Right forelimb (tissue), 1 donor: ENCODE data around the gene UBE2V1.

ENCODE experiments used
- DNase-seq: peaks from one replicate; pipeline ENCODE4 v3.0.0-alpha.2; 2018

UBE2V1 gene

DNA sequence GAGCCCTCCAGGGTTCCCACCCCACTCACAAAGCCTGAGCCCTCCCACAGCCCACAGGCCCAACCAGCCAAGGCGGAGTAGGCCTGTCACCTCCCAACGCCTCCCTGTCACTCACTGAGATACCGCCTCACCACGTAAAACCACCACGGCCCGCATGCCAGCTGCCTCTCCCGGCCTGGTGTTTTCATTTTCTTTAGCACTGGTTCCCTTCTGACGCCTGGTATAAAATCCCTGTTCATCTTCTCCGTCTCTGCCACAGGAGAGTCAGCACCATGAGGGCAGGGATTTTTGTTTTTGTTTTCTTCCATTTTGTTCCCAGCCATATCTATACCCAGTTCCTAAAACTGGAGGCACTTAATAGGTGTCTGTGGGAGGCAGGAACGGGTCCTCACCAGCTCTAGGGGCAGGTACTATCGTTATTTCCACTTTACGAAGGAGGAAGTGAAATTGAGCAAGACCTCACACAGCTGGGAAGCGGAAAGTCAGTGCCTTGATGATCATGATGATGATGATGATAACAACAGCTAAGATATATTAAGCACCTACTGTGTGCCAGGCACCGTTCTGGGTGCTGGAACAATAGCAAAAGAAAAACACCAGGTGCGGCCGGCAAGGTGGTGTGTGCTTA is 71.6 kb downstream of the UBE2V1 start:
- no peak for DNase-seq

DNA sequence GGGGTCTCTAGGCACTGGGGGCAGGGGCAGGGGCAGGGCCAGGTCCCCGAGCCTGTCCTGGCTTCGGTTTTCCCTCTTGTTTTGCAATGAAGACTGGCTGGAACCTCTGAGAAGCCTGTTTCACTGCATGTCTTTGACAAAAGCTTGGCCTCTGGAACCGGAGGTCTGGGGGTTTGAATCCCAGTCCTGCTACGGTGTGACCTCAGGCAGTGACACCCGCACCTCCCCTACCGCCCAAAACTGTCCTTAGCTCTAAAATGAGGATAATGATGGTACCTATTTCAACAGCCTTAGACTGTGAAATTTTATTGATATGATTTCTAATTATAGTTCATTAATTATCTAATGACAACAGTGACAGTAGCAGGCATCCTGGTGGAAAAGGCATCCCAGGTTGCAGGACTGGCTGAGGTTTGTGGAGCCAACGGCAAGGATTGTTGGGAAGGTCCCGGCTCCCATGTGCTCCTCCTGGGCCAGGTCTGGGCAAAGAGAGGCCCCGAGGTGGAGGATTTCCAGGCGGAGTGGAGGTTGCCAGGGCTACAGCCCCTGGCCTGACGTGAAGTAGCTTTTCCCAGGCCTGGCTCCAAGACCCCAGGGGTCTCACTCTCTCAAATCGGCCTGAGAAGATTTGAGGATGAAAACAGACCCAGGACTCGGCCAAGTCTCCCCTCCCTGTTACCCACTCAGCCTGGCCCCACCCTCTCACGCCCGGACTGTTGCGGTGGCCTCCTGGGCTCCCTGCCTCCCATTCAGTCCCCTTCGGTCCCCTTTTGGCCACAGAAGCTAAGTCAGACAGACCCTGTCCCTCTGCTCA is 72.3 kb downstream of the UBE2V1 start:
- DNase-seq = no peak

DNA sequence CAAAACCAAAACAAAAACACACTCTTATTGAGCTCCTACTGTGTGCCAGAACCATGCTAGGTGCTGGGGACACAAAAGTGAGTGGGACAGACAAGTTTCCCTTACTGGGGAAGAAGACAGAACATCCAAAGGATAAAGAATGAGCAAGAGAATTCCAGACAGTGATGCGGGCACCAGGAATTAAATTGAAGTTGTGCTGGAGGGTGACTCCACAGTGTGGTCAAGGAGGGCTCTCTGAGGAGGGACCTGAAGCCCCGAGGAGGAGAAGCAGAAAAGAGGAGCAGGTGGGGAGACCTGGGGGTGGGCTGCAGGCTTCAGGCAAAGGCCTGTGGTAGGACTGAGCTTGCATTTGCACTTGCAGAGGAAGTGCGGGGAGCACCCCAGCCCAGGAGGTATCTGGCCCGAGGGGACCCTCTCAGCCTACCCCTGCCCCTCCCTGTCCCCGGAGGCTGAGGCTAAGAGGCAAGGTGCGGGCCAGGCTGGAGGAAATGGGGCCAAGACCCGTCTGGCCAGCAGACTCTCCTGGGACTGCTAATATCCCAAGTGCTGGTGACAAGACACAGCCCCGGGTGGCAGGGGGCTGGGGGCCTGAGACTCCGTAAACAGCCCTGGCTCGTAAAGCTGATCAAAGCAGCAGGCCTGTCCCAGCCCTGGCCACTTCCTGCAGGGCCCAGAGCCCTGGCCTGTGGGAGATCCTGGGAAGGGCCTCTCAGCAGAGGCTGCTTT is 73.1 kb downstream of the UBE2V1 start:
- DNase-seq = no peak

DNA sequence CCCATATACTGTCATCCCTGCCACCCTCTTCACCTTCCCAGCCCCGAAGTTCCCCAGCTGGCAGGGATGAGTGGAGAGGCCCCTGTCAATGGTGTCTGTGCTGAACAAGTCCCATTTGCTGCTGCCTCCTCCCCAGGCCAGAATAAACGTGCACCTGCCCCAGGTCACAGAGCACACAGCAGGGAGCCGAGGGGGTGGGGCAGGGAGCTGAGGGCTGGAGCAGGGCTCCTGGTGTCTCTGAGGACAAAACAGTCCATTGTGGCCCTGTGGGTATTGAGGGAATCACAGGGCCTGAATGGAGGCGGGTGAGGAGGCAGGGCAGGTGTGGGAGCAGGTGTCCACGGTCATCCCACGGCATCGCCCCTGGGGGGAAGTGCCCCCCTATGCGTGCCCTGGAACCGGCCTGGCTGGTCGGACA is 74.4 kb downstream of the UBE2V1 start:
- DNase-seq = no peak

DNA sequence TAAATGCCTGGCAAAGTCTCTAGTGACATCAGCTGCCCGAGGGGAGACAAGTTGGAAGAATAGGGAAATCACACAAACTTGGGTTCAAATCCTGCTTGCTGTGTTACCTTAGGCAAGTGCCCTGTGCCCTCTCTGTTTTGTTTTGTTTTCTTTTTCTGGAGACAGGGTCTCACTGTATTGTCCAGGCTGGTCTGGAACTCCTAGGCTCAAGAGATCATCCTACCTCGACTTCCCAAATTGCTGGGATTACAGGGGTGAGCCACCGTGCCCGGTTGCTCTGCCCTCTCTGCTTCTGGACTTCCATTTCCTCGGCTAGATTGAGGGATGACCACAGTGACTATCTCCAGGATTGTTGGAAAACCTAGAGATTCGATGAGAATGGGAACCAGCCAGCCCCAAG is 74.8 kb downstream of the UBE2V1 start:
- DNase-seq = no peak

DNA sequence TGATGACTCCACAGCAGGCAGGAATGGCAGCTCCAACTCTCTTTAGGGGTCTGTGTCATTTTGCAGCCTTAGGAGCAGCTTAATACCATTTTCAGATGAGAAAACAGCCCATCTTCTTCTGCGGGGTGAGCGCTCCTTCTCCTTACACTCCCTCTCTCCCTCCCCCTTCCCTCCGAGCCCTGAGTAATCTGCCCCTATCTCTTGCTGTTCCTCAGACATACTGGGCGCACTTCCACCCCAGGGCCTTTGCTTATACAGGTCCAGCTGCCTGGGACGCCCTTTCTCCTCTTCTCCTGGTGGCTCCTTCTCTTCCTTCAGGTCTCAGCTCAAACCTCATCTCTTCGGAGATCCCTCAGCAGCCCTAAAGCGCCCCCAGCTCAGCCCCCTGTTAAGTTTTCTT is 75.4 kb downstream of the UBE2V1 start:
- DNase-seq = no peak

DNA sequence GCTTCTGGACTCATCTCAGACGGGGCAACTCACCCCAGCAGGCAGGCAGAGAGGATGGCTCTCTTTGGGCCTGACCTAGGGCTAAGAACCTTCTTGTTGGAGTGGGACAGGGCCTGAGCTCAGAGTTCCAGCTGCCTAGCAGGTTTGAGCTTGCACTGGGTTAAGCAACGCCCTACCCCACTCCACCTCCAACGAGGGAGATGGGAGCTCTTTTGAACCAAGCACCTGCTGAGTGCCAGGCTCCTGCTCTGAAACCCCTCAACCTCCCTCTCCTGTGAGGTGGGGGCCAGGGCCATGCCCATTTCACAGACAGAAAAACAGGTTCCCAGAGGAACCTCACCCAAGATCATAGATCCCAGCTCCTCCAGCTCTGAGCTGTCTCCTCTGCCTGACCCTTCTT is 75.8 kb downstream of the UBE2V1 start:
- DNase-seq = no peak

DNA sequence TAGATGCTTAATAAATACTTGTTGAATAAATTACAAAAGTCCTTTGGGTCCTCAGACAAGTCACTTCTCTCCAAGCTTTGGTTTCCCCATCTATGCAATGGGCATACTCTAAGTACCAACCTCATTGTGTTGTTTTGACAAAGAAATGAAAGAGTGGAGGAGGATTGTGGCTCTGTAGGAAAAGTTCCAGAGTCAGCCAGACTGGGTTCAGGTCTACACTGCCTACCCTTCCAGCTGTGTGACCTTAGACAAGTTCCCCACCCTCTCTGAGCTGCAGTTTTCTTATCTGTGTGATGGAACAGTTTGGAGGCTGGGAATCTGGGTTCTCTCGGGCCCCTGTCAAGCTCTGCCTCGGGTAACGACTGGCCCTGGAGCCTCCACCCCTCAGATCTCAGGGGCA is 76.2 kb downstream of the UBE2V1 start:
- no peak for DNase-seq

DNA sequence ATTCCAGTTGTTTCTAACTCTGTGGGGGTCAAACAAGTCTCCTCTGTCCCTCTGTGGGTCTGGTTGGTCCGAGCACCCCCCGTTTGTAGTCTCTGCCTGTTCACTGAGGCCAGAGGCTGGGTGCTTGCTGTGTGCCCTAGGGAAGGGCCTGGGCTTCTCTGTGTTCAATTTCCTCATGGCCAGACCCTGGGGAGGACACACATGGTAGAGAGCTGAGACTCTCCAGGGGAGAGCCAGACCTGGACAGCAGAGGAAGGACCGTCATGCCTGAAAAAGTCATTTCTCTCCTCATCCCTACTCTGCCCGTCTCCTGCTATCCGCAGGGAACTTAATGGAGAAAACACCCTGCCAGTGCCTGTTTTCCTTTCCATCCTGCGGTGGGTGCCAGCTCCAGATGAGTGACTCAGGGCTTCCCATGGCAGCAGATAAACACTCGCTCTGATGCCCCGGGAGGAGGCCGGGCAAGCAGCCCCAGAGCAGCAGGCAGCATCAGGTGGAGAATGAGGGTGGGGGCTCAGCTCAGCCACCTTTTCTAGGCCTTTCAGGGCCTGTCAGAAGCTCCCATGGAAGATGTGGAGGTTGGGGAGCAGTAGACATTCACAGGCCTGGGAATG is 78.3 kb downstream of the UBE2V1 start:
- peak; percentile 67 for DNase-seq

DNA sequence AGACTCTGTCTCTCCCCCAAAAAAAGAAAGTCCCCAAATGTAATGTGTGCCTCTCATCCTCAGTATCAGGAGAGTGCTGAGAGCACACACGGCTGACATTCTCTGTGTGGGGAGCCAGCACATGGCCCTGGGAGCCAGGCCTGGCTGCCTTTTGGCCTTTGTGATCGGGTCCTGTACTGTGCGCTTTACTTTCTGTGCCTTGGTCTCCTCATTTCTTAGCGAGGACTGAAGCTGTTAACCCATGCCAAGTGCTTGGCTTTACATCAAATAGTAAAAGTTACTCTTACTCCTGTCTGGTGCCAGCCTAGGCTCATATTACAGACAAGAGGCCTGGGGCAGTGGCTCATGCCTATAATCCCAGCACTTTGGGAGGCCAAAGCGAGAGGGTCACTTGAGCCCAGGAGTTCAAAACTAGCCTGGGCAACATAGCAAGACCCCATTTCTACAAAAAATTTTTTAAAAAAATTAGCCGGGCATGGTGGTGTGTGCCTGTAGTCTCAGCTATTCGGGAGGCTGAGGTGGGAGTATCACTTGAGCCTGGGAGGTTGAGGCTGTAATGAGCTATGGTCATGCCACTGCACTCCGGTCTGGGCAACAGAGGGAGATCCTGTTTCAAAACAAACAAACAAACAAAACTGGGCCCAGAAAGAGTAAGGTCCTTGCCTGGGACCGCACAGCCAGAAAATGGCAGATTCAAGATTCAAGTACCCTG is 79.8 kb downstream of the UBE2V1 start:
- DNase-seq = no peak
